Endothelial cell of umbilical vein (primary cell): Measurements from ENCODE around the gene GABRR3. TPM values are rescaled to one million over a fixed set of nuclear protein-coding genes. Genes with fewer than 3 reads are reported as not detected.

Experiments used
- BruUV-seq: library from RNA; stranded (reverse); fragments of 400-500 nt; replicated peaks from 2 replicates; lab custom pipeline; 2021; lab: Mats Ljungman, UMichigan
- CTCF ChIA-PET: fragments of 300-600, 350-600 bp; sonication (Branson Sonifier 250); formaldehyde crosslinking; loops from one replicate; lab custom pipeline; 2021; ENCODE audit warnings: antibody characterized with exemption, inconsistent platforms; lab: Charles Lee
- POLR2A ChIA-PET: fragments of 300-600, 350-600 bp; sonication (Branson Sonifier 250); formaldehyde crosslinking; loops from one replicate; lab custom pipeline; 2021; ENCODE audit warnings: antibody characterized with exemption, inconsistent platforms; lab: Charles Lee
- DNase-seq: peaks from one replicate; pipeline ENCODE4 v3.0.0-alpha.2; 2011; ENCODE audit warnings: low read depth, low spot score
- FAIRE-seq: peaks from 2 replicates; lab custom pipeline; 2011; peaks lifted over from hg19 to GRCh38; lab: Jason Lieb, UNC
- H2AFZ ChIP-seq: 2 replicates; pipeline ENCODE4 v1.6.0; 2012; ENCODE audit warnings: low read depth, low read length, control low read depth, inconsistent platforms
- H3K27ac ChIP-seq: 2 replicates; pipeline ENCODE4 v1.5.1; 2011; ENCODE audit warnings: low read depth, mild to moderate bottlenecking, control low read depth, low read length, moderate library complexity; ENCODE audit not compliant: insufficient read depth
- H3K27me3 ChIP-seq, 2 experiments: 2 replicates each; pipeline versions ENCODE4 v1.6.0 to v1.6.1; 2011; ENCODE audit warnings: low read length in 2 of 2, mixed read lengths in 1 of 2; ENCODE audit not compliant: control insufficient read depth in 2 of 2, insufficient read depth in 2 of 2
- H3K36me3 ChIP-seq, 2 experiments: 2 replicates in 1 of 2; 3 replicates in 1 of 2; pipeline ENCODE4 v1.5.1; 2011; ENCODE audit warnings: low read length in 2 of 2, mild to moderate bottlenecking in 1 of 2, moderate library complexity in 1 of 2; ENCODE audit not compliant: control insufficient read depth in 2 of 2, insufficient read depth in 2 of 2; ENCODE audit errors: extremely low read depth in 1 of 2
- H3K4me1 ChIP-seq: 3 replicates; pipeline ENCODE4 v1.5.1; 2011; ENCODE audit warnings: mild to moderate bottlenecking, low read length; ENCODE audit not compliant: control insufficient read depth, insufficient read depth; ENCODE audit errors: extremely low read depth
- H3K4me2 ChIP-seq: 2 replicates; pipeline ENCODE4 v1.6.1; 2011; ENCODE audit warnings: low read length, control low read depth, mixed read lengths; ENCODE audit not compliant: insufficient read depth
- H3K4me3 ChIP-seq, 3 experiments: fragments of 200-600 bp in 1 of 3; sonication (generic), shearing (Covaris generic) in 1 of 3; replicated peaks in 1 of 3; 2 replicates each; pipeline ENCODE4 v1.5.1; 2011 to 2016; ENCODE audit warnings: control low read depth in 3 of 3, low read length in 3 of 3, mild to moderate bottlenecking in 2 of 3, inconsistent platforms in 1 of 3, low read depth in 1 of 3, moderate library complexity in 1 of 3; ENCODE audit not compliant: insufficient read depth in 1 of 3
- H3K79me2 ChIP-seq: 2 replicates; pipeline ENCODE4 v1.6.0; 2012; ENCODE audit warnings: low read length, inconsistent platforms; ENCODE audit not compliant: control insufficient read depth, insufficient read depth
- H3K9ac ChIP-seq: replicated peaks from 2 replicates; pipeline ENCODE3; 2011; ENCODE audit warnings: low read length, control low read depth; ENCODE audit not compliant: insufficient read depth; ENCODE audit errors: extremely low read depth
- H3K9me1 ChIP-seq: replicated peaks from 3 replicates; pipeline ENCODE4 v1.6.0; 2011; ENCODE audit warnings: mild to moderate bottlenecking, low read length; ENCODE audit not compliant: control insufficient read depth, insufficient read depth; ENCODE audit errors: extremely low read depth
- H3K9me3 ChIP-seq: replicated peaks from 2 replicates; pipeline ENCODE4 v1.5.1; 2012; ENCODE audit warnings: low read length, inconsistent platforms; ENCODE audit not compliant: control insufficient read depth, insufficient read depth
- H4K20me1 ChIP-seq: replicated peaks from 2 replicates; pipeline ENCODE3; 2011; ENCODE audit warnings: mild to moderate bottlenecking, low read length; ENCODE audit not compliant: control insufficient read depth, insufficient read depth; ENCODE audit errors: extremely low read depth
- EZH2 ChIP-seq: IDR thresholded peaks from 2 replicates; pipeline ENCODE4 v1.6.1; 2012; ENCODE audit warnings: borderline replicate concordance, low read depth, mild to moderate bottlenecking, moderate library complexity, low read length, inconsistent platforms; ENCODE audit not compliant: severe bottlenecking
- GATA2 ChIP-seq: IDR thresholded peaks from 2 replicates; pipeline ENCODE4 v1.7.0; 2011; ENCODE audit warnings: low read depth, mild to moderate bottlenecking, moderate library complexity, mixed read lengths, low read length; ENCODE audit not compliant: insufficient read length, insufficient read depth
- JUN ChIP-seq: IDR thresholded peaks from 2 replicates; pipeline ENCODE4 v1.6.1; 2011; ENCODE audit warnings: borderline replicate concordance, low read depth; ENCODE audit not compliant: insufficient read length, insufficient read depth
- MYC ChIP-seq: IDR thresholded peaks from one replicate; pipeline ENCODE4 v1.6.1; 2011; ENCODE audit warnings: mild to moderate bottlenecking, low read depth, low read length
- POLR2A ChIP-seq: IDR thresholded peaks from 2 replicates; pipeline ENCODE4 v1.6.1; 2012; ENCODE audit warnings: low read depth, mild to moderate bottlenecking, control low read depth, low read length
- POLR2AphosphoS5 ChIP-seq: IDR thresholded peaks from 2 replicates; pipeline ENCODE4 v1.6.1; 2012; ENCODE audit warnings: low read depth, mild to moderate bottlenecking, control low read depth, low read length, moderate library complexity; ENCODE audit not compliant: insufficient read depth
- dilution Hi-C: fragments of 300-500 bp; cut with MboI; formaldehyde crosslinking; loops from one replicate; pipeline ENCODE4 v1.15.0; 2019; ENCODE audit warnings: low sequenced_read_pairs; ENCODE audit not compliant: extremely low pct_ligation_motif_present
- intact Hi-C: fragments of 100-400 bp; cut with micrococcal nuclease; formaldehyde crosslinking; loops from one replicate; pipeline ENCODE4 v1.10.0; 2022
- polyA plus RNA-seq, 4 experiments: library from polyadenylated mRNA; depleted of rRNA in 3 of 4; stranded (reverse) in 3 of 4; unstranded in 1 of 4; fragments of >200 nt; gene quantifications; 2 replicates each; pipeline versions ENCODE4 v1.2.1 to v1.2.3, GENCODE V29; 2011 to 2012; ENCODE audit warnings: missing spikeins in 1 of 4
- total RNA-seq: library from RNA; stranded (reverse); gene quantifications from 2 replicates; pipeline ENCODE4 v1.2.3, GENCODE V29; 2021
- TF ChIP-seq, protein P1 (sequence below): IDR thresholded peaks from 2 replicates; pipeline ENCODE4 v1.6.1; 2011; ENCODE audit not compliant: insufficient read depth, insufficient read length
- TF ChIP-seq, protein P2 (sequence below), 2 donors: IDR thresholded peaks; 1 replicate in 1 of 2; 2 replicates in 1 of 2; pipeline ENCODE4 v1.5.1; 2011; ENCODE audit warnings: low read length in 2 of 2, mild to moderate bottlenecking in 2 of 2, moderate library complexity in 2 of 2, control low read depth in 1 of 2, inconsistent platforms in 1 of 2, low read depth in 1 of 2; ENCODE audit not compliant: insufficient read depth in 1 of 2; ENCODE audit errors: extremely low read depth in 1 of 2

Gene GABRR3
- total and polyA plus RNA-seq, 2 donors (not counting 3 experiments of a cell fraction or from before 2014, with no cell fraction given) = not detected

DNA sequence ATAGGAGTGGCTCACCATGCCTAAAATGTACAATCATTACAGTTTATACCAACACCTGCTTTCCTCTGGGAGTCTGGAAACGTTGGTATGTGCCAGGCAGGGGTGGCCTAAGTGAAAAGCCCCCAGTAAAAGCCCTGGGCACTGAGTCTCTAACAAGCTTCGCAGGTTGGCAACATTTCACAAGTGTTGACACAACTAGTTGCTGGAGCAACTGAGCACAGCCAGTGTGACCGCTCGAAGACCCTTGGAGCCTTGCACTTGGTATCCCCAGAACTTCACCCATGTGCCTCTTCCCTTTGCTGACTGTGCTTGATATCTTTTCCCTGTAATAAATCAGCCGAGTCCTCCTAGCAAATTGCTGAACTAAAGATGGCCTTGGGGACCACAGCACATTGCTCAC, 65.6 kb downstream of the GABRR3 start:
- CTCF ChIA-PET = interaction anchor here (1.6 kb wide), 1 partner anchor 205 kb away, joined by 4 read pairs; the partner anchor contains the start of gene ARL6
- no peak overlapping the region for H3K4me2 ChIP-seq
- H3K79me2 ChIP-seq = peaks cover 40% of the 10 kb centered on the region

More for the DNA sequence above, 65.6 kb downstream of the GABRR3 start:
- FAIRE-seq (no peak), DNase-seq (no peak)
- H3K9me1 ChIP-seq = no peaks in the 10 kb centered on the region
- H3K4me3 ChIP-seq = no peak overlapping the region
- H3K27ac ChIP-seq = no peak overlapping the region
- H2AFZ ChIP-seq = no peak overlapping the region
- H3K27me3 ChIP-seq = no peaks in the 10 kb centered on the region
- POLR2A ChIA-PET = no interaction called here
- no peaks in the 10 kb centered on the region for H3K9me3 ChIP-seq
- H3K9ac ChIP-seq = no peak overlapping the region
- H4K20me1 ChIP-seq = no peaks in the 10 kb centered on the region
- H3K4me1 ChIP-seq = peaks cover 17% of the 10 kb centered on the region
- intact Hi-C loops = no loop called here
- H3K36me3 ChIP-seq = no peaks in the 10 kb centered on the region
- BruUV-seq = no TSS peak
- TF ChIP-seq POLR2A (no peak), POLR2AphosphoS5 (no peak), MYC (no peak), JUN (no peak), EZH2 (no peak), GATA2 (no peak)
- TF ChIP-seq, protein P1, sequence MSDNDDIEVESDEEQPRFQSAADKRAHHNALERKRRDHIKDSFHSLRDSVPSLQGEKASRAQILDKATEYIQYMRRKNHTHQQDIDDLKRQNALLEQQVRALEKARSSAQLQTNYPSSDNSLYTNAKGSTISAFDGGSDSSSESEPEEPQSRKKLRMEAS = no peak
- TF ChIP-seq, protein P2, sequence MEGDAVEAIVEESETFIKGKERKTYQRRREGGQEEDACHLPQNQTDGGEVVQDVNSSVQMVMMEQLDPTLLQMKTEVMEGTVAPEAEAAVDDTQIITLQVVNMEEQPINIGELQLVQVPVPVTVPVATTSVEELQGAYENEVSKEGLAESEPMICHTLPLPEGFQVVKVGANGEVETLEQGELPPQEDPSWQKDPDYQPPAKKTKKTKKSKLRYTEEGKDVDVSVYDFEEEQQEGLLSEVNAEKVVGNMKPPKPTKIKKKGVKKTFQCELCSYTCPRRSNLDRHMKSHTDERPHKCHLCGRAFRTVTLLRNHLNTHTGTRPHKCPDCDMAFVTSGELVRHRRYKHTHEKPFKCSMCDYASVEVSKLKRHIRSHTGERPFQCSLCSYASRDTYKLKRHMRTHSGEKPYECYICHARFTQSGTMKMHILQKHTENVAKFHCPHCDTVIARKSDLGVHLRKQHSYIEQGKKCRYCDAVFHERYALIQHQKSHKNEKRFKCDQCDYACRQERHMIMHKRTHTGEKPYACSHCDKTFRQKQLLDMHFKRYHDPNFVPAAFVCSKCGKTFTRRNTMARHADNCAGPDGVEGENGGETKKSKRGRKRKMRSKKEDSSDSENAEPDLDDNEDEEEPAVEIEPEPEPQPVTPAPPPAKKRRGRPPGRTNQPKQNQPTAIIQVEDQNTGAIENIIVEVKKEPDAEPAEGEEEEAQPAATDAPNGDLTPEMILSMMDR (IDR thresholded peaks at IDR 0.05; ENCODE audit: extremely low read depth in 1 of 2, insufficient read depth in 1 of 2, low read depth in 1 of 2, low read length in 2 of 2) = no peak
- dilution Hi-C loops = no loop called here
